ENCODE measurements around the gene EIF4H.
"Not testable (repeated sequence)": the region's sequence is repeated elsewhere in the genome, so short reads cannot be mapped to it uniquely, and the experiment has no call there.

The EIF4H gene

GRCh38 chr7:74173866-74174605 is at the start of gene EIF4H:
EIF4H (plus strand) TSS chr7:74174356; CDS start chr7:74174384, 28 bp downstream.
- peak; percentile 95 to 99 (median 98) for DNase-seq

- DNase-seq = peak; percentile 17 to 20 (median 19)
Measured at GRCh38 chr7:74126220-74126880, 47.8 kb upstream of the EIF4H start.

GRCh38 chr7:74129887-74130286 is 44.3 kb upstream of the EIF4H start:
- DNase-seq = no peak

GRCh38 chr7:74130518-74130917 is 43.6 kb upstream of the EIF4H start:
- no peak for DNase-seq

GRCh38 chr7:74134117-74134620 is 40.0 kb upstream of the EIF4H start:
- DNase-seq = peak; percentile 93 to 99 (median 95)

GRCh38 chr7:74138334-74138867 is 35.8 kb upstream of the EIF4H start:
- no peak for DNase-seq

GRCh38 chr7:74138945-74139843 is 35.0 kb upstream of the EIF4H start:
- no peak for DNase-seq

GRCh38 chr7:74141705-74142104 is 32.5 kb upstream of the EIF4H start:
- DNase-seq = no peak

GRCh38 chr7:74143383-74143782 is 30.8 kb upstream of the EIF4H start:
- no peak for DNase-seq

GRCh38 chr7:74148491-74148890 is 25.7 kb upstream of the EIF4H start:
- no peak for DNase-seq

- DNase-seq = no peak
Measured at GRCh38 chr7:74149071-74149470, 25.1 kb upstream of the EIF4H start.

- DNase-seq = no peak
Measured at GRCh38 chr7:74149603-74150002, 24.6 kb upstream of the EIF4H start.

GRCh38 chr7:74153736-74154135 is 20.4 kb upstream of the EIF4H start:
- no peak for DNase-seq

- no peak for DNase-seq
Measured at GRCh38 chr7:74155810-74156395, 18.3 kb upstream of the EIF4H start.

- no peak for DNase-seq
Measured at GRCh38 chr7:74157605-74158004, 16.6 kb upstream of the EIF4H start.

GRCh38 chr7:74164985-74165456 is 9.1 kb upstream of the EIF4H start:
- peak in 1 of 3 donors; percentile 36 for DNase-seq

- no peak for DNase-seq
Measured at GRCh38 chr7:74165867-74166593, 8.1 kb upstream of the EIF4H start.

- not testable (repeated sequence) for DNase-seq
Measured at GRCh38 chr7:74167324-74167723, 6.8 kb upstream of the EIF4H start.

GRCh38 chr7:74173074-74173473 is 1.1 kb upstream of the EIF4H start:
- no peak for DNase-seq

GRCh38 chr7:74173491-74173865 is 678 bp upstream of the EIF4H start:
- DNase-seq = no peak

- DNase-seq = peak; percentile 50 to 76 (median 55)
Measured at GRCh38 chr7:74174606-74175082, 488 bp downstream of the EIF4H start.

All from suppressor macrophage treated with lipopolysaccharide for 1 hour (primary cell).